Thyroid gland (tissue), 4 donors: ENCODE results near the gene WWC1. TPM values are rescaled to one million over a fixed set of nuclear protein-coding genes. Genes with fewer than 3 reads are reported as not detected.
A peak's percentile ranks its signal among the peaks of the same experiment; 100 is the strongest.

ENCODE experiments used
- DNase-seq, 2 donors: peaks; one replicate each; pipeline ENCODE4 v3.0.0-alpha.2; 2019
- H3K27ac ChIP-seq, 3 donors: fragments of 200-600 bp; sonication (generic); 1 replicate in 2 of 3; 2 replicates in 1 of 3; pipeline ENCODE4 v1.5.1; 2016 to 2019; ENCODE audit warnings: mild to moderate bottlenecking in 1 of 3, moderate library complexity in 1 of 3
- H3K27me3 ChIP-seq: fragments of 200-600 bp; sonication (generic); one replicate; pipeline ENCODE4 v1.5.1; 2019
- H3K36me3 ChIP-seq, 2 donors: fragments of 200-600 bp; sonication (generic); one replicate each; pipeline ENCODE4 v1.5.1; 2016 to 2019
- H3K4me1 ChIP-seq, 2 donors: fragments of 200-600 bp; sonication (generic); one replicate each; pipeline ENCODE4 v1.5.1; 2017 to 2019
- H3K4me3 ChIP-seq, 3 donors: fragments of 200-600 bp; sonication (generic); replicated peaks in 1 of 3; 1 replicate in 2 of 3; 2 replicates in 1 of 3; pipeline ENCODE4 v1.5.1; 2016; ENCODE audit warnings: mild to moderate bottlenecking in 1 of 3
- H3K9me3 ChIP-seq: fragments of 200-600 bp; sonication (generic); one replicate; pipeline ENCODE4 v1.5.1; 2017
- CTCF ChIP-seq, 6 experiments: fragments of 200-600 bp in 3 of 6; fragments of 450-650 bp in 3 of 6; sonication (generic) in 3 of 6; IDR thresholded peaks; one replicate each; pipeline ENCODE4 v1.5.1; 2016 to 2019; ENCODE audit warnings: antibody characterized with exemption in 6 of 6, mild to moderate bottlenecking in 2 of 6, inconsistent platforms in 1 of 6, moderate library complexity in 1 of 6
- POLR2A ChIP-seq, 2 donors: fragments of 450-650 bp; IDR thresholded peaks; one replicate each; pipeline ENCODE4 v1.6.1; 2017; ENCODE audit warnings: antibody characterized with exemption in 2 of 2, mild to moderate bottlenecking in 2 of 2, moderate library complexity in 1 of 2
- whole genome bisulfite sequencing, 2 donors: methylation state at CpG; one replicate each; pipeline ENCODE4 v1.1.5; 2017; 5-methylcytosine and 5-hydroxymethylcytosine counted together
- intact Hi-C: fragments of 100-400 bp; cut with DNase I; formaldehyde crosslinking; loops from one replicate; pipeline ENCODE4 v1.15.1; 2023
- total RNA-seq, 4 donors: library from RNA; depleted of rRNA; stranded (reverse); fragments of >200 nt; gene quantifications; one replicate each; pipeline ENCODE4 v1.2.3, GENCODE V29; 2016

The WWC1 gene
- total RNA-seq, 4 donors from 2014 or later: 38.7 to 80.1 (median 54.0) TPM

- 92 to 93% methylated on average over 3 of the region's 3 CpGs for WGBS, 2 donors
- TF ChIP-seq POLR2A (IDR thresholded peaks at IDR 0.05) (no peak), CTCF (IDR thresholded peaks at IDR 0.05) (no peak)
- intact Hi-C loops: no loop called here
Measured at GRCh38 chr5:168393773-168394172, 102.3 kb downstream of the WWC1 start.

GRCh38 chr5:168400429-168401220, 109.2 kb downstream of the WWC1 start:
- TF ChIP-seq CTCF (IDR thresholded peaks at IDR 0.05) (no peak), POLR2A (IDR thresholded peaks at IDR 0.05) (no peak)
- intact Hi-C loops: no loop called here
- H3K27ac ChIP-seq: no peak overlapping the region

More at GRCh38 chr5:168393773-168394172, 102.3 kb downstream of the WWC1 start:
- Histone ChIP-seq H3K4me1 (no peaks in the 10 kb centered on the region), H3K36me3 (no peaks in the 10 kb centered on the region), H3K9me3 (no peaks in the 10 kb centered on the region), H3K27ac (no peak overlapping the region), H3K4me3 (no peak overlapping the region), H3K27me3 (no peaks in the 10 kb centered on the region)
- no peak for DNase-seq

GRCh38 chr5:168401226-168401625, 109.8 kb downstream of the WWC1 start:
- H3K9me3 ChIP-seq: no peaks in the 10 kb centered on the region
- TF ChIP-seq CTCF (IDR thresholded peaks at IDR 0.05) (no peak), POLR2A (IDR thresholded peaks at IDR 0.05) (no peak)
- no peak overlapping the region for H3K27ac ChIP-seq
- no peak for DNase-seq
- no peaks in the 10 kb centered on the region for H3K27me3 ChIP-seq
- no peak overlapping the region for H3K4me3 ChIP-seq
- no peaks in the 10 kb centered on the region for H3K4me1 ChIP-seq
- intact Hi-C loops: no loop called here
- H3K36me3 ChIP-seq: peaks cover 6 to 9% of the 10 kb centered on the region in 2 donors
- 70 to 78% methylated on average over 5 of the region's 5 CpGs for WGBS, 2 donors

More at GRCh38 chr5:168400429-168401220, 109.2 kb downstream of the WWC1 start:
- 84 to 87% methylated on average over 4 of the region's 4 CpGs for WGBS, 2 donors
- no peaks in the 10 kb centered on the region for H3K9me3 ChIP-seq
- no peak overlapping the region for H3K4me3 ChIP-seq
- H3K36me3 ChIP-seq: peaks cover 6 to 9% of the 10 kb centered on the region in 2 donors
- H3K4me1 ChIP-seq: no peaks in the 10 kb centered on the region
- DNase-seq: no peak
- no peaks in the 10 kb centered on the region for H3K27me3 ChIP-seq

- DNase-seq: peak; percentile 9 to 29
- Histone ChIP-seq H3K9me3 (no peaks in the 10 kb centered on the region), H3K27ac (no peak overlapping the region), H3K4me3 (no peak overlapping the region), H3K4me1 (no peaks in the 10 kb centered on the region), H3K36me3 (peaks cover 8 to 9% of the 10 kb centered on the region in 2 donors), H3K27me3 (no peaks in the 10 kb centered on the region)
- TF ChIP-seq CTCF (IDR thresholded peaks at IDR 0.05) (no peak), POLR2A (IDR thresholded peaks at IDR 0.05) (no peak)
- WGBS, 2 donors: 68 to 90% methylated on average over 4 of the region's 4 CpGs
- intact Hi-C loops: no loop called here
Measured at GRCh38 chr5:168401880-168402279, 110.4 kb downstream of the WWC1 start.

- WGBS, 2 donors: 58 to 64% methylated on average over 11 of the region's 12 CpGs
- intact Hi-C loops: no loop called here
- no peak for DNase-seq
- Histone ChIP-seq H3K27me3 (no peaks in the 10 kb centered on the region), H3K4me1 (no peaks in the 10 kb centered on the region), H3K9me3 (no peaks in the 10 kb centered on the region), H3K27ac (no peak overlapping the region), H3K4me3 (no peak overlapping the region), H3K36me3 (peaks cover 4 to 12% of the 10 kb centered on the region in 2 donors)
- TF ChIP-seq CTCF (IDR thresholded peaks at IDR 0.05) (no peak), POLR2A (IDR thresholded peaks at IDR 0.05) (no peak)
Measured at GRCh38 chr5:168404365-168404764, 112.9 kb downstream of the WWC1 start.
